Activated CD8-positive, alpha-beta memory T cell treated with anti-CD3 and anti-CD28 coated beads, Interleukin-2, amount 50 U/mL, for 24 hours (primary cell): ENCODE measurements around the gene MPRIP.
"Not testable (repeated sequence)": the region's sequence is repeated elsewhere in the genome, so short reads cannot be mapped to it uniquely, and the experiment has no call there.

Experiments used
- DNase-seq: peaks from one replicate; pipeline ENCODE4 v3.0.0-alpha.2; 2020; ENCODE audit errors: extremely low read depth

The MPRIP gene

GRCh38 chr17:17126131-17127110 lies 84.2 kb downstream of the MPRIP start:
- no peak for DNase-seq

DNA sequence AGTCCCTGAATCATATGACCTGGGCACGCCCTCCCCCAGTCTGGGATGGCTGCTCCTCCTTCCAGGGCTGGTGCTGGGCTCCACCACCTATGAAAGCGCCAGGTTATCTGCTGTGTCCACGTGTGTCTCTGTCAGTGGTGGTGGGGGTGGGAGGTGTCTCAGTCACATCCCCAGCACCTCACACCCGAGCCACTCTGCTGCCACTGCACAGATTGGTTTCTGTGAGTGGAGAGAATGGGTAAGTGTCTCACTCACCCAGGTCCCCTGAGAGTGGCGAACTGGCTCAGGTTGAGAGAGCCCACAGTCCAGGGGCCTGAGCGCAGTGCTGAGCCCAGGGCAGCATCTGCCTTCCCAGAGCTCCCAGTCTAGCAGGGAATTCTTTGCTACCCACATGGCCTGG lies 84.9 kb downstream of the MPRIP start:
- DNase-seq = no peak

GRCh38 chr17:17127730-17128291 lies 85.6 kb downstream of the MPRIP start:
- no peak for DNase-seq

DNA sequence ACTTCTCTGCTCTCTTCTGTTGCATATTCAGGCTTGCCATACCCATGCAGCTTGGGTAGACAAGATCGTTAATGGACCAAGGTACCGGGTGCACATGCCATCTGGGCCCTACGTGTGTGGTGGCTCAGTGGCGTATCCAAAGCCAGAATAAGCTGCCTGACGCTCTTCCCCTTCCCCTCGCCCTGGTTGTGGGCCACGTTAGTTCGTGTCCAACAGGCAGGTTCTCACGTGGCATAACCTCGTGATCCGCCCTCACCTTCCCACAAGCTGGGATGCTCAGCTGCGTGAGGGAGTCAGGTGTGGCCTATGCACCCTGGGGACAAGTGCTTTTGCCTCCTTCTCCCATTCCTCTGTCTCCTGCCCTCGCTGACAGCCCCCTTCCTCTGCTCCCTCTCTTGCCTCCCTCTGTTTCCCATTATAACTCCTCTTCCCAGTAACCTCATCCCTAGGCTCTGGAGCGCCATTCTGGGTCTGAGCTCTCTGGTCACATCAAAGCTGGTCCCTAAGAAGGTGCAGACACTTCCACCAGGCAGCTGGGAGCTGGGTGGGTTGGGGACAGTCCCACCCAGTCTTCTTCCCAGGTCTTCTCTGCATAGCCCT lies 86.3 kb downstream of the MPRIP start:
- no peak for DNase-seq

DNA sequence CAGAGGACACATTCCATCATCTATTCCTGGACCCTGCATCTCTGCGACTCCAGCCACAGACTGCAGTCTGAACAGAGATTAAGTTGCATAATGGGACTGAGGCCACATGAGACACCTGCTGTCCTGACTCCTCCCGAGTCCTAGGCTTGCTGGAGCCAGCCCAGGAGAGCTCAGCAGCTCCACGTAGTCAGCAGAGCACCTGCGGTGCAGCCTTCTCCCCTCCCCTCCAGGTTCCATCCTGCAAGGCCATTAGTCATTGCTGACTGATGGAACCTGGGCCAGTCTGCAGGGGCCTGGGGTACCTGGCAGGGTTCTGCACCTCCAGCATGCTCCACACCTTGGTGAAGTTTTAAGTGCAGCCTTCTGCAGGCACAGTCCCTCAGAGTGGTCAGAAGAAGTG lies 87.2 kb downstream of the MPRIP start:
- DNase-seq = no peak

DNA sequence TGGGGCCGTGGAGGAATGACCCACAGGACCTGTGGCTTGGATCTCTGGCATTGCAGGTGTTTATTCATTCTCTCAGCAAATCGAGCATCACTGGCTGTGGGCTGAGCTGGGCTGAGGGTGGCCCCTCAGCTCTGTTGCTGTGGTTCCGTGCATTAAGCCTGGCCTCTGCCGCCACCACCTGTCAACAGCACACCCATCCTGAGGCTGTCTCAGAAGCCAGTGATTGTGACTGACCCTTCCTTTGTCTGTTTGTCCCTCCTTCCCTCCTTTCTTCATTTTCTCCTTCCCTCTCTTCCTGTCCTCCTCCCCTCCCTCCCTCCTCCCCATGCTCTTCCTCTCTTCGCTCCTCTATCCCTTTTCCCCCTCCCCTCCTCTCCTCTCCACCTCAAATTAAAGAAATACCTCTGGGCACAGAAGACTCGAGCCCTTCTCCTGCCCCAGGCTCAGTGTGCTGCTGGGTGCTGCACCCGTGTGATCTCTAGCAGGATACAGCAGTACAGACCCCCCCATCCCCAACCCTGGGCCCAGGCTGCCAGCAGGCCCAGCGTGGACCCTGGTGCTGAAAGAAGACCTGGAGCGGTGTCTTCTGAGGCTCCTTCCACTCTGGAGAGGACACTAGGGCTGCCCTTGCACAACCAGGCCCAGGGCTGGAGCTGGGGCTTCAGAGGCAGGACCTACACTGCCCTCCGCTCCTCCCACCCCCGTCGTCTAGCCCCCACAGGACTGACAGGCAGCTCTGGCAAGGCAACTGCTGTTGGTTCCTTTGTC lies 88.0 kb downstream of the MPRIP start:
- DNase-seq = no peak

GRCh38 chr17:17131839-17132238 lies 89.6 kb downstream of the MPRIP start:
- no peak for DNase-seq

DNA sequence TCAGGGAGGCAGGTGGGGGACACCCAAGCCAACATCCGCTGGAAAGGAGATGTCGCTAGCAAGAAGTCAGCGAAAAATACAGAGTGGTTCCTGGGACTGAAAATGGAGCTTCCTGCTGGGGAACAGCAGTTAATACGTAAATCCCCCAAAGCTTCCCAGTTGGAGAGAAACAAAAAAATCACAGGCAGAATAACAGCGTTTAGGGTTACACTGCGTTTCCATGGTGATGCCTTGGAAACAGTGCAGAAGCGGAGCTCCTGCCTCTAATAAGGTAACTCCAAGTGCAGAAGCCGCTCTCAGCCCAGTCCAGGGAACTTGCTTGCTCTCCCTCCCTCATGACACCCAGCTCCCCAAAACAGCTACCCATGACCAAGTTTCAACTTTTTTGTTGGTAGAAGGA lies 90.5 kb downstream of the MPRIP start:
- no peak for DNase-seq

DNA sequence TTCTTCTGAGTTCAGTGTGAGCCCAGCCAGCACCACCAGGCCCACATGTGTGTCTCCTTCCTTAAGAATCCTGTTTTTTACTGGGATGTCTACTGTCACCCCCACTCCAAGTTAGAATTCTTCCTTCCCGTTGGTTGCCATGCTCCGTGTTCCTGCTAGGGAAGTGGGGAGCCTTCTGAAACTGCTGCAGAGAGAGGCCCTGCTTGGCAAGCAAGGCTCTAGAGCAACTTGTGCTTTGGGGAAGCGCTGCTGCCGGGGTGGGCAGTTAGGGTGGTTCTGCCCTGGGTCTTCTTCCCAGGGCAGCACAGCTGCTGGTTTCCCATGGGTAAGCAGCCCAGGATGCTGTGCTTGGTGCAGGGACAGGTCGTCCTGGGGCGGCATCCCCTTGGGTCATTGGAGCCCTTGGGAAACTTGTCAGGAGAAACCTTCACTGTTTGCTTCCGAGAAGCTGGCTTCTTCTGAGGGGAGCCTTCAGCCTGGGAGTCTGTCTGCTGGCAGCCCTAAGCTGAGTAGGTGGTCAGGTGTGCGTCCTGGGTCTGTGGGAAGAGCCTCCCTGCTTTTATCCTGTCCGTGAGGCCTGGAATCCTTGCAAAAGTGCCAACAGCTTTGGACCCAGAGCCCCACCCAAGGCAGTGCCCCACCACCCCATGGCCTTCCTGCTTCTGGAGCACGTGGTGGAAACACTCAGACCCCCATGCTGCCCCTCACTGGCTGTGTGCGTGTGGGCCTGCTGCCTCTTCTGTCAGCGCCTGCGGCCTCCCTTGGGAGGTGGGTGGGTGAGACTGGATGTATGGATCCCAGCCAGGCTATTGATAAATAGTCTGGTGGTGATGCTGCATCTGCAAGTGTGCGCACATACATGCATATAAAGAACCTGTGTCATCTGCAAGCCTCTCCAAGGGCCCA lies 92.0 kb downstream of the MPRIP start:
- no peak for DNase-seq

DNA sequence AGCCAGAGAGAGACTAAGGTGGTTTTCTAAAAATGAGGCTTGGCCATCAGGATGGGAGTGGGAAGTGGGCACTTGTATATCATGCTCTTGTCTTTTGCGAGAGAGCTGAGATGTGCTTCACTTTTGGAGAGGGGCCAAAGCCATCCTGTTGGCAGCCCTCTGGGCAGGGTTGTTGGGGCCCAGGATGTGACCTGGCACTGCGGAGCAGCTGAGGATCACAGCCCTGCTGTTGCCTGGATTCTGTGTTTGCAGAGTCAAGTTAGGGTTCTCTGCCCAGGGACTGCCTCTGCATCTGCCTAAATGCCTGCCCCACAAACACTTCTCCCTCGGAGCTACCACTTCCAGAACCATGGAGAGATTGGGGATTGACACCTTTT lies 92.7 kb downstream of the MPRIP start:
- DNase-seq = no peak

DNA sequence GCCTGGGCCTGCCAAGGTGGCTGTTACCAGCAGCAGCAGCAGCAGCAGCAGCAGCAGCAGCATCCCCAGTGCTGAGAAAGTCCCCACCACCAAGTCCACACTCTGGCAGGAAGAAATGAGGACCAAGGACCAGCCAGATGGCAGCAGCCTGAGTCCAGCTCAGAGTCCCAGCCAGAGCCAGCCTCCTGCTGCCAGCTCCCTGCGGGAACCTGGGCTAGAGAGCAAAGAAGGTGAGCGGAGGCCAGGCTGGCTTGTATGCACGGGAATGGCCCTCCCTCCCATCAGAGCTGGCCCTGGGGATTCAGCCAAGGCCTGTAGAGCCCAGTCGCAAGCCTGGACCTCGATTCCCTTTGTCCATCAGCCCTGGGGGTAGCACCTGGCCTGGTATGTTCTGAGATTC lies 94.0 kb downstream of the MPRIP start:
- not testable (repeated sequence) for DNase-seq

DNA sequence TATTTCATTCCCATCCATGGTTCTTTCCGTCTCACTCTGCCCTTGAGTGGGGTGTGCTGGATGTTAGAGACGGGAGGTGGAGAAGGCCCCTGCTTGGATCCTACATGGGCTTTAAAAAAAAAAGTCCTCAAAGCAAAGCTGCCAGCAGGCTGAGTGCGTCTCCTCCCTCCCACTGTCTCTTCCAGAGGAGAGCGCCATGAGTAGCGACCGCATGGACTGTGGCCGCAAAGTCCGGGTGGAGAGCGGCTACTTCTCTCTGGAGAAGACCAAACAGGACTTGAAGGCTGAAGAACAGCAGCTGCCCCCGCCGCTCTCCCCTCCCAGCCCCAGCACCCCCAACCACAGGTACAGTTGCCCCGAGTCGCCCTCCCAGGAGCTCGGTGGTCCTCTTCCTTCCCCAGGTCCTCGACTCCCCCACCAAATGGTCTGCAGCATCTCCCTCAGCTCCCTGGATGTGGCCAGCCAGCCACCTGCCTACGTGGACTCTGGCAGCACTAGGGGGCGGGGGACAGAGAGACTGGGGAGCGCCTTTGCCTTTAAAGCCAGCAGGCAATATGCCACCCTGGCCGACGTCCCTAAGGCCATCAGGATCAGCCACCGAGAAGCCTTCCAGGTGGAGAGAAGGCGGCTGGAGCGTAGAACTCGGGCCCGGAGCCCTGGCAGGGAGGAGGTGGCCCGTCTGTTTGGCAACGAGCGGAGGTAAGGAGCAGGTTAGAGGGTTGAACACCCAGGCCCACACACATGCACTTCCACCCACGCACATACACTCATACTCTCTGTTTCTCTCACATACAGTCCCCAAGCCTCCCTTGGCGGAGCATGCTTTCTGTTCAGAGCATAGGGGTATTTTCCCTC lies 95.7 kb downstream of the MPRIP start:
- DNase-seq = no peak

GRCh38 chr17:17139972-17140589 lies 97.8 kb downstream of the MPRIP start:
- no peak for DNase-seq

DNA sequence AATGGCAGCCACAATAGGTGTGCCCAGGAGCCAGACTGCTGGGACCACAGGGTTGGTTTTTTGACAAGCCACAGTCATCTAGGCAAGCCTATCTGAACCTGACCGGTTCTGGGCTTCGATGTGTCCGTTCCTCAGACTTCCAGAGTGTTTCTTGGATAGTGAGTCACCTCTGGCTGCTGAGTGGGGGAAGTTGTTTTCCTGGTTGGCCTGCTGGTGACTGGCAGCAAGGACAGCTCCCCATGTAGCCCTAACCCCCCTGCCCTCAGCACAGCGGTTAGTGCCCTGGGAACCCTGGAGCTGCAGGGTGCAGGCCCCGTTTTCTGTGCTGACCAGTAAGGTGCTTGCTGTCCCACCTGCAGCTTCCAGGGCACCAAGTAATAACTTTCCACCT lies 98.3 kb downstream of the MPRIP start:
- DNase-seq = no peak

DNA sequence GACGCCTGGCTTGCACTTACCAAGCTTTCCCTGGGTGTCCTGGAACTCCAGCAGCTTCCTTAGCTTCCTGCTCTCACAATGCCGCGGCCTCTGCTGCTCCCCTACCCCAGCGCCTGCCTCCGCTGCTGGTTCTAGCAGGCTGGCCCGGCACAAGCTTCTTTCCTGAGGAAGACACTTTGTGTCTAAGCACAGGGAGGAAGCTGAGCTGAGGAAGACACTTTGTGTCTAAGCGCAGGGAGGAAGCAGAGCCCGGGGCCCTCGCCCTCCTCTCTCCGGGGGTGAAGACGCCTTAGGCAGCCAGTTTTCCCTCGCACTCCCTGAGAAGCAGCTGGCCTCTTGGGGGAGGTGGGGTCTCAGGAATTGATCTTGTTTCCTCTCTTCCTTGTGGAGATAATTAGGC lies 99.0 kb downstream of the MPRIP start:
- no peak for DNase-seq

DNA sequence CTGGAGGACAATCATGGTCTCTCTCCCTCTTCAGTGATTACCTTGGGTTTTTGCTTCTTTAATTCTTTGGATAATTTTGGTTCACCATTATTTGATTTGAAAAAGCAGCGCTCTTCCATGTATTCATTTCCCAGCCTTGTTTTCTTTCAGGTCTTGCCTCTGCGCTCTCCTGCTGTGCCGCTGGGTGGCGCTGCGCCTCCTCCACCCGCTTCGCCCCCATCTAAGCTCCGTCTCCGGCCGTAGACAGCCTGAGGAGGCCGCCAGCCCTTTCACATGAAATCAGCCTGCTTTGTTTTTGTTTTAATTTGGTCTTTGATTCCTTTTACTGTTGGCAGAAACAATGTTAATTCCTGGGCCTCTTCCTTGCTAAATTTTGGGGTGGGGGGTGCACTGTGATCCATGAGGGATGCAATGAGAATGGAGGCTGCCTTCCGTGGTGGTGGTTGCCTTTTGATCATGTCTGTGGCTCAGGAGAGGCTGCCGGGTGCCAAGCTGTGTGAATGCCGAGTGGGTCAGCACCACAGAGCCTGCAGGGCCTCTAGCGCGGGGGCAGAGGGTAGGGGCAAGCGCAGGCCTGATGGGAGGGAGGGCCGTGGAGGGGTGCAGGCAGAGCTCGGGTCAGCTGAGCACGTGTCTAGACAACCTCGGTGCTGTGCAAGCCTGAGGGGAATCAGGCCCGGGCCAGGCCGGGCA lies 99.7 kb downstream of the MPRIP start:
- DNase-seq = no peak

- no peak for DNase-seq
These were observed 100.3 kb downstream of the MPRIP start for GRCh38 chr17:17142556-17142955.

- DNase-seq = no peak
These were observed 101.2 kb downstream of the MPRIP start for GRCh38 chr17:17143501-17143900.

GRCh38 chr17:17144061-17144460 lies 101.8 kb downstream of the MPRIP start:
- DNase-seq = no peak
